Neural crest cell (in vitro differentiated cells): ENCODE results near the gene HARS2. TPM values are rescaled to one million over a fixed set of nuclear protein-coding genes. Genes with fewer than 3 reads are reported as not detected.

Experiments
- DNase-seq: peaks from one replicate; pipeline ENCODE4 v3.0.0; 2021; ENCODE audit warnings: low read depth, mixed read lengths, low spot score
- H3K27ac Mint-ChIP-seq: one replicate; pipeline ENCODE4 v1.8.0; 2021; ENCODE audit warnings: mild to moderate bottlenecking, mixed read lengths; ENCODE audit not compliant: unreplicated experiment
- H3K27me3 Mint-ChIP-seq: 2 replicates; pipeline ENCODE4 v1.8.0; 2021; ENCODE audit warnings: low read depth, mild to moderate bottlenecking, mixed read lengths
- H3K36me3 Mint-ChIP-seq: 2 replicates; pipeline ENCODE4 v1.8.0; 2021; ENCODE audit warnings: low read depth, mild to moderate bottlenecking, mixed read lengths
- H3K4me1 Mint-ChIP-seq: 2 replicates; pipeline ENCODE4 v1.8.0; 2021; ENCODE audit warnings: mixed read lengths
- H3K4me3 Mint-ChIP-seq: one replicate; pipeline ENCODE4 v1.8.0; 2021; ENCODE audit warnings: mild to moderate bottlenecking, mixed read lengths
- H3K9me3 Mint-ChIP-seq: 2 replicates; pipeline ENCODE4 v1.8.0; 2021; ENCODE audit warnings: mixed read lengths
- microRNA-seq: library from miRNA; unstranded; fragments of <30 nt; microRNA quantifications from one replicate; pipeline ENCODE4, GENCODE V29; 2020
- total RNA-seq: library from RNA; stranded (reverse); gene quantifications from 2 replicates; pipeline ENCODE4 v1.2.1, GENCODE V29; 2021
- TF ChIP-seq, protein P1 (sequence below): fragments of 200-600 bp; sonication (generic); conservative IDR thresholded peaks from 2 replicates; pipeline ENCODE4 v1.5.0; 2021; ENCODE audit warnings: antibody characterized with exemption, mild to moderate bottlenecking

HARS2 gene
- total RNA-seq, 1 donor from 2014 or later: 33.2 TPM

- Mint-ChIP-seq H3K4me1 (peaks cover 12% of the 10 kb centered on the region), H3K27me3 (peaks cover 41% of the 10 kb centered on the region), H3K9me3 (no peaks in the 10 kb centered on the region), H3K27ac (peak overlapping the region; percentile 73), H3K36me3 (no peaks in the 10 kb centered on the region), H3K4me3 (peak overlapping the region; percentile 85)
- TF ChIP-seq, protein P1, sequence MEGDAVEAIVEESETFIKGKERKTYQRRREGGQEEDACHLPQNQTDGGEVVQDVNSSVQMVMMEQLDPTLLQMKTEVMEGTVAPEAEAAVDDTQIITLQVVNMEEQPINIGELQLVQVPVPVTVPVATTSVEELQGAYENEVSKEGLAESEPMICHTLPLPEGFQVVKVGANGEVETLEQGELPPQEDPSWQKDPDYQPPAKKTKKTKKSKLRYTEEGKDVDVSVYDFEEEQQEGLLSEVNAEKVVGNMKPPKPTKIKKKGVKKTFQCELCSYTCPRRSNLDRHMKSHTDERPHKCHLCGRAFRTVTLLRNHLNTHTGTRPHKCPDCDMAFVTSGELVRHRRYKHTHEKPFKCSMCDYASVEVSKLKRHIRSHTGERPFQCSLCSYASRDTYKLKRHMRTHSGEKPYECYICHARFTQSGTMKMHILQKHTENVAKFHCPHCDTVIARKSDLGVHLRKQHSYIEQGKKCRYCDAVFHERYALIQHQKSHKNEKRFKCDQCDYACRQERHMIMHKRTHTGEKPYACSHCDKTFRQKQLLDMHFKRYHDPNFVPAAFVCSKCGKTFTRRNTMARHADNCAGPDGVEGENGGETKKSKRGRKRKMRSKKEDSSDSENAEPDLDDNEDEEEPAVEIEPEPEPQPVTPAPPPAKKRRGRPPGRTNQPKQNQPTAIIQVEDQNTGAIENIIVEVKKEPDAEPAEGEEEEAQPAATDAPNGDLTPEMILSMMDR: no peak
- DNase-seq: peak; percentile 48
Measured at GRCh38 chr5:140725799-140726471, 34.7 kb downstream of the HARS2 start.

GRCh38 chr5:140733098-140733497 is 41.8 kb downstream of the HARS2 start:
- DNase-seq: no peak
- Mint-ChIP-seq H3K27me3 (peaks cover 56% of the 10 kb centered on the region), H3K4me1 (no peaks in the 10 kb centered on the region), H3K4me3 (no peak overlapping the region), H3K36me3 (no peaks in the 10 kb centered on the region), H3K27ac (no peak overlapping the region), H3K9me3 (no peaks in the 10 kb centered on the region)
- TF ChIP-seq, protein P1: no peak

DNA sequence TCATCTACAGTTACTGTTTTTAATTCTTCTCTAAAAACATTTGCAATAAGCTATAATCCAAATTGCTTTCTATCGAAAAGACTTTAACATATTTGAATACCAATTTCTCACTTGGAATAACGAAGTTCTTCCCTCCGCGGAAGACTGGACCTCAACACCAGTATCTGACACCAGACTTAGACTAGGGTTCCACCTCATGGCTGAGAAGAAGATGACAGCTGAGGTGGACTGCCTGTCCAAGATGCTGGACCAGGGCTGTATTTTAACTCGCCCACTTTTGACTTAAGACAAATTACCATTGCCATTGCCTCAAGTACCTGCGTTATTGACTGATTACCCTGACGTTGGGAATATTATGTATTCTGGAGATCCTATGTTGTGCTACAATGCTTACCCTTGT is 43.1 kb downstream of the HARS2 start:
- Mint-ChIP-seq H3K4me3 (no peak overlapping the region), H3K27me3 (peaks cover 45% of the 10 kb centered on the region), H3K4me1 (no peaks in the 10 kb centered on the region), H3K36me3 (no peaks in the 10 kb centered on the region), H3K9me3 (no peaks in the 10 kb centered on the region), H3K27ac (no peak overlapping the region)
- TF ChIP-seq, protein P1: peak; percentile 40
- DNase-seq: no peak

DNA sequence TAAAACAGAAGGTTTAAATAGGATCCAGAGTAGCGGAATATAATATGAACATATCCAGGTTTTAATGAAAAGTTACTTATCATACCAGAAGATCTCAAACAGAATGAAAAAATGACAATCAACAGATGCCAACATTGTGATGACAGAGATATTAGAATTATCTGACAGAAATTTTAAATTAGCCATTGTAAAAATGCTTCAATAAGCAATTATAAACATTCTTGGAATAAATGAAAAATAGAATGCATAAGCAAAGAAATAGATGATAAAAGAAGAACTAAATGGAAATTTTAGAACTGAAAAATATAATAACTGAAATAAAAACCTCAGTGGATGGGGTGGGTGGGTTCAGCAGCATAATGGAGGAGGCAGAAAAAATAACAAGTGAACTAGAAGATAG is 46.2 kb downstream of the HARS2 start:
- H3K27ac Mint-ChIP-seq: no peak overlapping the region
- TF ChIP-seq, protein P1: no peak
- no peak overlapping the region for H3K4me3 Mint-ChIP-seq
- peaks cover 40% of the 10 kb centered on the region for H3K27me3 Mint-ChIP-seq
- H3K9me3 Mint-ChIP-seq: no peaks in the 10 kb centered on the region
- H3K4me1 Mint-ChIP-seq: no peaks in the 10 kb centered on the region
- H3K36me3 Mint-ChIP-seq: no peaks in the 10 kb centered on the region
- DNase-seq: no peak

GRCh38 chr5:140741967-140742366 is 50.7 kb downstream of the HARS2 start:
- no peak for DNase-seq
- Mint-ChIP-seq H3K27me3 (peaks cover 9% of the 10 kb centered on the region), H3K36me3 (no peaks in the 10 kb centered on the region), H3K9me3 (peaks cover under 1% of the 10 kb centered on the region), H3K4me1 (no peaks in the 10 kb centered on the region), H3K27ac (no peak overlapping the region), H3K4me3 (no peak overlapping the region)
- TF ChIP-seq, protein P1: no peak

Small RNA genes lying within 50 kb of the gene (microRNA-seq; reads per million reads assigned to microRNA genes)
- not detected for gene MIR3655

Other genes with a start within 250 kb of the HARS2 start
- 8.4 and 10.3 TPM in 2 replicates for gene EIF4EBP3, start 143.8 kb upstream of the HARS2 start, total RNA-seq
- 34.7 and 36.3 TPM in 2 replicates for gene SRA1, start 134.0 kb upstream of the HARS2 start, total RNA-seq
- gene APBB3, start 126.9 kb upstream of the HARS2 start, total RNA-seq: 36.2 TPM in 2 replicates
- gene SLC35A4, start 126.6 kb upstream of the HARS2 start, total RNA-seq: 99.4 and 106 TPM in 2 replicates
- gene CD14, start 58.3 kb upstream of the HARS2 start, total RNA-seq: 0.28 and 0.55 TPM in 2 replicates
- gene TMCO6, start 52.0 kb upstream of the HARS2 start, total RNA-seq: 25.2 and 27.4 TPM in 2 replicates
- gene NDUFA2, start 43.8 kb upstream of the HARS2 start, total RNA-seq: 62.7 and 69.7 TPM in 2 replicates
- gene IK, start 43.6 kb upstream of the HARS2 start, total RNA-seq: 80.0 and 87.3 TPM in 2 replicates
- gene WDR55, start 26.6 kb upstream of the HARS2 start, total RNA-seq: 23.6 and 24.0 TPM in 2 replicates
- gene DND1, start 17.9 kb upstream of the HARS2 start, total RNA-seq: 4.2 and 4.6 TPM in 2 replicates
- gene HARS1, start 85 bp upstream of the HARS2 start, total RNA-seq: 92.7 and 98.7 TPM in 2 replicates
- 53.0 and 55.0 TPM in 2 replicates for gene ZMAT2, start 9.0 kb downstream of the HARS2 start, total RNA-seq
- 0.07 TPM in 1 of 2 replicates, not detected in the other for gene PCDHA1, start 94.7 kb downstream of the HARS2 start, total RNA-seq
- 1.2 TPM in 2 replicates for gene PCDHA2, start 103.4 kb downstream of the HARS2 start, total RNA-seq
- 0.32 and 0.37 TPM in 2 replicates for gene PCDHA3, start 109.6 kb downstream of the HARS2 start, total RNA-seq
- 9.0 and 9.9 TPM in 2 replicates for gene PCDHA4, start 115.6 kb downstream of the HARS2 start, total RNA-seq
- 1.3 and 1.4 TPM in 2 replicates for gene PCDHA5, start 130.2 kb downstream of the HARS2 start, total RNA-seq
- gene PCDHA6, start 136.5 kb downstream of the HARS2 start, total RNA-seq: 11.4 and 12.1 TPM in 2 replicates
- gene PCDHA7, start 142.8 kb downstream of the HARS2 start, total RNA-seq: 1.9 and 2.3 TPM in 2 replicates
- 1.9 and 2.3 TPM in 2 replicates for gene PCDHA8, start 149.7 kb downstream of the HARS2 start, total RNA-seq
- gene PCDHA9, start 156.9 kb downstream of the HARS2 start, total RNA-seq: 1.4 TPM in 2 replicates
- 7.3 and 7.4 TPM in 2 replicates for gene PCDHA10, start 164.4 kb downstream of the HARS2 start, total RNA-seq
- gene PCDHA11, start 177.5 kb downstream of the HARS2 start, total RNA-seq: 6.5 and 6.8 TPM in 2 replicates
- gene PCDHA12, start 183.9 kb downstream of the HARS2 start, total RNA-seq: 5.5 and 6.6 TPM in 2 replicates
- 1.2 and 1.3 TPM in 2 replicates for gene PCDHA13, start 190.7 kb downstream of the HARS2 start, total RNA-seq
- gene PCDHAC1, start 234.8 kb downstream of the HARS2 start, total RNA-seq: 4.1 and 4.4 TPM in 2 replicates